Cardiac fibroblast (primary cell): ENCODE measurements around the gene WRNIP1.
A peak's percentile ranks its signal among the peaks of the same experiment; 100 is the strongest.

ENCODE experiments used
- DNase-seq, 2 donors: peaks; one replicate each; pipeline versions ENCODE4 v3.0.0 to v3.0.0-alpha.2; 2010; ENCODE audit warnings: low read depth in 2 of 2
- H3K4me3 ChIP-seq, 2 donors: replicated peaks in 1 of 2; 1 replicate in 1 of 2; 2 replicates in 1 of 2; pipeline ENCODE4 v1.5.1; 2011; ENCODE audit warnings: low read depth in 2 of 2, low read length in 2 of 2, mild to moderate bottlenecking in 2 of 2, moderate library complexity in 1 of 2
- CTCF ChIP-seq: IDR thresholded peaks from one replicate; pipeline ENCODE4 v1.5.1; 2011; ENCODE audit warnings: low read depth, mild to moderate bottlenecking, low read length, inconsistent platforms

WRNIP1 gene

GRCh38 chr6:2809015-2809414 is 43.8 kb downstream of the WRNIP1 start:
- no peak for TF ChIP-seq CTCF
- DNase-seq = no peak
- H3K4me3 ChIP-seq = no peak overlapping the region

GRCh38 chr6:2810092-2810671 is 45.0 kb downstream of the WRNIP1 start:
- no peak overlapping the region for H3K4me3 ChIP-seq
- TF ChIP-seq CTCF = no peak
- DNase-seq = peak in 1 of 2 donors; percentile 77

- no peak overlapping the region for H3K4me3 ChIP-seq
- TF ChIP-seq CTCF = no peak
- no peak for DNase-seq
Measured at GRCh38 chr6:2812695-2813094, 47.5 kb downstream of the WRNIP1 start.

GRCh38 chr6:2816158-2816557 is 51.0 kb downstream of the WRNIP1 start:
- TF ChIP-seq CTCF = no peak
- DNase-seq = no peak
- H3K4me3 ChIP-seq = no peak overlapping the region

- peak overlapping the region in 1 of 2 donors; percentile 11 for H3K4me3 ChIP-seq
- DNase-seq = peak; percentile 59 to 72
- no peak for TF ChIP-seq CTCF
Measured at GRCh38 chr6:2817903-2818443, 52.8 kb downstream of the WRNIP1 start.

GRCh38 chr6:2818593-2818992 is 53.4 kb downstream of the WRNIP1 start:
- peak; percentile 69 to 74 for DNase-seq
- no peak for TF ChIP-seq CTCF

GRCh38 chr6:2819115-2819514 is 53.9 kb downstream of the WRNIP1 start:
- DNase-seq = no peak
- H3K4me3 ChIP-seq = no peak overlapping the region
- no peak for TF ChIP-seq CTCF

More at GRCh38 chr6:2818593-2818992, 53.4 kb downstream of the WRNIP1 start:
- H3K4me3 ChIP-seq = peak overlapping the region in 1 of 2 donors; percentile 19
